Adipose tissue (tissue), 3 donors: ENCODE results near the gene CTNNBL1. TPM values are rescaled to one million over a fixed set of nuclear protein-coding genes. Genes with fewer than 3 reads are reported as not detected.

ENCODE experiments used
- H3K27ac ChIP-seq: one replicate; pipeline ENCODE4 v1.5.1; 2013; ENCODE audit warnings: low read depth, low read length
- WGBS, 3 donors: extraction: QIAGEN DNeasy Blood & Tissue Kit; methylation state at CpG; one replicate each; pipeline ENCODE4 v1.1.7; 2013; 5-methylcytosine and 5-hydroxymethylcytosine counted together
- polyA plus RNA-seq, 3 donors: library from polyadenylated mRNA; stranded (reverse); fragments of 200-250 nt; gene quantifications; one replicate each; pipeline ENCODE4 v1.2.3, GENCODE V29; 2013
- donor health status: healthy with polysubstance abuse.
- donor health status: Bipolar disorder and iron deficiency.
- donor health status: healthy.

CTNNBL1 gene
- polyA plus RNA-seq, 3 donors, result 19.5 to 54.3 (median 30.1) TPM

DNA sequence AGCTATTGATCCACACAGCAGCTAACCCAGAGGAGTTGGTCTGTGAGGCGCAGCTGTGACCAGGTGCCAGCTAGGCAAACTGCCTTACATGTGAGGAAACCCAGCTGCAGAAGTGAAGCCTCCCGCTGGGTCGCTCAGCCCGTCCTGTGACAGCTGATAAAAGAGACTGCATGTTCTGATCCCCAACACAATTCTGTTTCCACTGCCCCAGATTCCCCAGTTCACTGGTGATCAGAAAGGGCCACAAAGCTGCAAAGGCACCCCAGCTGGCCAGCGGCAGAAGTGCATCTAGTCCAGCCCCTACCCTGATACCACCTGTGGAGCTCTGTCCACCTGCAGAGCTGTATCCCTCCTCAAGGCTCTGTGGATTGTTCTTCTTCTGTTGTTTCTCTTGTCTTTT, 64.5 kb downstream of the CTNNBL1 start:
- 86 to 96% (median 93%) methylated on average over 5 of the region's 5 CpGs for WGBS, 3 donors
- H3K27ac ChIP-seq, result no peak overlapping the region

DNA sequence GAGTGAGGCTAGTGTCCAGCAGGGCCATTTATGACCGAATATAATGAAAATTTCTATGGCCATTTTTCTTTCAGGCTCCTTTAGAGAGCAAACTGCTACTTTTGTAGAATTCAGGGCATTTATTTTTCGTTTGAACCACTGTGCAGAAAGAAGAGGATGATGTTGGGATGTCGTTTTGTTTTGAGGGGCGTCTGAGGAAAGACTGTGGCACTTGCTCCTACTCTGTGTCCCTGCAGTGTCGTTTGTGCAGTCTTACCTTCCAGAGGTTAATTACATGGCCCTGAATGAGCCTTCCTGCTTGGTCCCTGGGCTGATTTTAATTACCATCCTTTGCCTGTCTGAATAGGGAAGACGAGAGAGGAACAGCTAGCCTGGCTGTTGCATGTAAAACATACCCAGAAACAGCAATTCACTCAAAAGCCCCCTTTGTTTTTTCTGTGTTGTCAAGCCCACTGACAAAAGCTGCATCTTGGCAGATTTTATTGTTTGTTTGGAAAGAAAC, 65.3 kb downstream of the CTNNBL1 start:
- no peak overlapping the region for H3K27ac ChIP-seq
- 84 to 91% (median 88%) methylated on average over 6 of the region's 6 CpGs for WGBS, 3 donors

DNA sequence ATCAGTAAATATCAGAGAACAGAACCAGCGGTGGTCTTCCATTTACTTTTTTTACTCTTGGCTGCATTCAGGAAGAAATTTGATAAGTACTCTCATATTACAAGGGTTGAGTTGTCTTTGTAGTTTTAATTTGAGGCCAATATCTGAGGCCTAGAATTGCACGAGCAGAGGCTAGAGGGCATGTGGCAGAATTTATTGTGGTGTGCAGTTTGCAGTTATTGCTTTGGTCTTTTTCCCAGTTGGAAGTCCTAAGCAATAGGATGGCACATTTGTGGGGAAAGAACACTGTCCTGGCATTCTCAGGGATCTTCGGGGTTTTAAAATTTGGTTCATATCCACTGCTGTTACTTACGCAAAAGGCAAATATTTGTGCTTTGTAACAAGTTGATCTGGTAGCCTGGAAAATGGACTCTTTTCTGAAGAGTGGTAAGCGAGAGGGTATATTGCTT, 66.0 kb downstream of the CTNNBL1 start:
- no peak overlapping the region for H3K27ac ChIP-seq
- WGBS, 3 donors, result 90 to 96% (median 96%) methylated on average over 5 of the region's 5 CpGs

DNA sequence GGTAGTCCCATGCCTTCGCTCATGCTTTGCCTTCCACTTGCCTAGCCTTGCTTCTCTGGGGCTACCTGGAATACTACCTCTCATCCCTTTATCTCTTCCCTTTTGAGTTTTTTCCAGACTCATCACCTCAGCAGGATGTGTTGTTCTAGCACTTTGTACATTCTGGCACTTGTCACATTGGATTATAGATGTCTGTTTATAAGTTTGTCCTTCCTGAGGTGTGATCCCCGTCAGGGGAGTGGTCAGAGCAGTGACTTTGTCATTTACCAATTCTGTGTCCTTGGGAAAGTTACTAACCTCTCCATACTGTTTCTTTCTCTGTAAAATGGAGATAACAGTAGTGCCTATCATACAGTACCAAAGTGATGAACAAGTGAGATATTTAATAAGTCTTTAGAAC, 66.5 kb downstream of the CTNNBL1 start:
- no peak overlapping the region for H3K27ac ChIP-seq
- 91 to 93% (median 92%) methylated on average over 2 of the region's 2 CpGs for WGBS, 3 donors

DNA sequence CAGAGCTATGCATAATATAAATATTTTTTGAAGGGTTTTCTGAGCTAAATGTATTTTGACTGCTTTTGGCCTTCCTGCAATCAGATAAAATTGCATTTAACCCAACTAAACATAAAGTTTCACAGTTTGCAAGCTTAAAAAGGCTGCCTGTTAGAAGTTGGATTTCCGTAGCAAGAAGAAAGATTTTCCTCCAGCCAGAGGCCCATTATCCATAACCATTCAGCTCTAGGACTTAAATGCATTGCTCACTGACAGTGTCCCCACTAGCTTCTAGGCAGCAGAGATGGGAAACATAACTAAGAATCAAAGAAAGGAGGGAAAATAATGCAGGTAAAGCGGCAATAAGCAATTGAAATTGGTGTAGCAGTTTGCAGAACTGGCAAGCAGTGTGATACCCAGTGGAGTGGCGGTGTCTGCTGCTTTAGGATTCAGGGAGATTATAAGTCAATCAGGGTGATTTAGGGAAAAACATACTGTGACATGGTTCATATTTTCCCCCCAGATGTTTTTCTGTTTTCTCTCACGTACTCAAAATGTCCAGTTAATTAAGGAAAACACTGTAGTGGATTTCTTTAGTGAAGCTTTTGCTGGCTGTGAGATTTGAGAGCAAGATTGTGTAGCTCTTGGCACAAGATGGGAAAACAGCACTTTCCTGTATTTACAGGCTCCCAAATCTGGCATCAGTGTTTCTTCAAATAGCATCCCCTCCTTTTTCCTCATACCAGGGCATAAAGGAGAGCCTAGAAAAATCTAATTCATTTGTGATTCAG, 69.1 kb downstream of the CTNNBL1 start:
- 95 to 98% (median 96%) methylated on average over 4 of the region's 4 CpGs for WGBS, 3 donors
- no peak overlapping the region for H3K27ac ChIP-seq

DNA sequence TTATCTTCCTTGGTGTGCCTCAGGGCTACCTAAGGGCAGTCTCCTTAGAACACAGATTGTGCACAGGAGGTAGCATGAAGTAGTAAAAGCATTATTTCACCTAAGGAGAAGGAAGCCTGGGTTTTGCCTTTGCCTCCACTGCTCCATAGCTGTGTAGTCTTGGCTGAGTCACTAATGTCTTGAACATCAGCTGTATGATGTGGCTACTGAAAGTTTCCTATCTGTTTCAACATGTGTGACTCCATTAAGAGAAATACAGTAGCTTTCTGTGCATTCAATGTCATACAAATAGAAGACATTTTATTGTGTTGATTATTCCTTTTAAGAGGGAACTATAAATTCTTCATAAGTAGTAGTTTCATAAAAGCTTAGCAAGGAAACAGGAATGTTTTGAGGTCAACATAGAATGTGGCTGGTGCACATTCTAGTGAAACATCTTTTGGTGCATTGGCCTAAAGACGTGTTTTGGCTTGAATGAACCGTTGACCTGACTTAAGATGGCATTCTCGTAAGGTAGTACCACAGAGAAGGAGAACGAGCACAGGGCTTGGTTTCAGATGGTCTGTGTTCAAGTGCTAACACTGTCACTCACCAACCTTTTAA, 70.6 kb downstream of the CTNNBL1 start:
- WGBS, 3 donors, result 93 to 98% (median 95%) methylated on average over 4 of the region's 4 CpGs
- no peak overlapping the region for H3K27ac ChIP-seq

DNA sequence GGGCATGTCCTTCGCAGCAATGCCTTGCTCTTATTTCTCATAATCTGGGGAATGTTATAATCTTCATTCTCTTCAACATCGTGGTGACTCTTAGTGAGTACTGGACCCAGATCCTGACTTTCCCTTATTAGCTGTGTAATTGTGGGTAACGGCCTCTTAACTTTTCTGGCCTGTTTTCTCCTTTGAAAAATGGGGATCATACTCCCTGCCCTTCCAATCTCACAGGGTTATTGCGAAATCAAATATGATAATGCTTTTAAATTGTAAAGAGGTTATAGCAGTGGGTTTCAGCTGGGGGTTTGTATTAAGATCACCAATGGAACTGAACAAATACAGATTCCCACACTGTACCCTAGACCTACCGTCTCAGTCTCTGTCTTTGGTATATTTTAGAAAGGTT, 77.1 kb downstream of the CTNNBL1 start:
- WGBS, 3 donors, result 90 to 95% (median 92%) methylated on average over 5 of the region's 5 CpGs
- H3K27ac ChIP-seq, result no peak overlapping the region

DNA sequence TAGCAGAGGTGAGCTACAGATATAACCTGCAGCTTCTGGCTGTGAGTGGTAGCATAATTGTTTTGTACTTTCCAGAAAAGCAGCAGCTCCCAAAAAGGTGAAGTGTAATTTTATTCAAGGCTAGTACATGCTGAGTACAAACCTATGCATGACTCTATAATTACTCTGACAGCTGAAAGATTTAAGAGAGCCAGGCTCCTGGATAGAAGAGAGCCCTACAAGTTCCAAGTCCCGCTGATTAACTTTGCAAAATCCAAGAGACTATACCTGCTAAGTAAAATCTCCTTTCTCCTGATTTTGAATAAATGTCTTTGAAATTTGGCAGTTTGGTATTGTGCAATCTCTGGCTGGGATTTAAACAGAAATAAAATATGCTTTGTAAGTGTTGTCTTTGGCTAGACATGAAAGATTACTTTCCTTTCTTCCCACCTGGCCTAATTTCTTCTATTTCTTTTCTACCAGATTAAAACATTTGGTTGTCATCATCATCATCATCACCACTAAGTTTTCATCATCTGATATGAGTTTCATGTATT, 79.5 kb downstream of the CTNNBL1 start:
- no peak overlapping the region for H3K27ac ChIP-seq
- 87 to 94% (median 92%) methylated on average over 1 of the region's 1 CpG for WGBS, 3 donors

DNA sequence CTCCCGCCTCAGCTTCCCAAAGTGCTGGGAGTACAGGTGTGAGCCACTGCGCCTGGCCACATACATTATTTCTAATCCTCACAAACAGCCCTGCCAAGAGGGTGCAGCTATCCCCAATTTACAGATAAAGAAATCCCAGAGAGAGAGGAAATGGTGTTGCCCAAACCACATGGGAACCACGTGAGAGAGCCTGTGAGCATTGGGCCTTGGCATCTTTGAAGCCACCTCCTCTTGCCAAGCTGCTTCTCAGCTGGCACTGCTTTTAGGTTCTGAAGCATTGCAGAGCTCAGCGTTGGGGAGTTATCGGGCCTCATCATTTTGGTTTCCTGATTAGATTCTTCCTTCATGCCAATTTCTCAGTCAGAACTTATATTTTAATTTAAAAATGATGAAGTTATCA, 80.3 kb downstream of the CTNNBL1 start:
- 77 to 87% (median 86%) methylated on average over 5 of the region's 5 CpGs for WGBS, 3 donors
- H3K27ac ChIP-seq, result no peak overlapping the region

DNA sequence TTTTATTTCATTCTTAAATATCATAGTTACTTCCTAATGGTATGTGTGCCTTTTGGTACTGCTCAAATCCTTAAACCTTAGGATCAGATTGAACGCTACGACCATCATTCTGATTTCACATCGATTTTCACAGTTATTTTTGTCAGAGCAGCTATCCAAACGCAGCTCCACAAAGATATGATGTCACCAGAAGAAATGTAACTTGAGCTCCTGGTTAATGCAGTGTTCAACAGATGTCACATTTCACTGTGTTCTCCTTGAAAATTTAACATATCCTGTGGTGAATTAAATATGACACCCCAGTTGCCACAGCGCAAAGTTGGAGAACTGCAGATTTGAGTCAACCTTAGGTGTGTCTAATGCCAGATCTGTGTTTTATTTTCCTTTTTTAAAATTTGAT, 81.4 kb downstream of the CTNNBL1 start:
- 94 to 95% (median 94%) methylated on average over 5 of the region's 5 CpGs for WGBS, 3 donors
- no peak overlapping the region for H3K27ac ChIP-seq

DNA sequence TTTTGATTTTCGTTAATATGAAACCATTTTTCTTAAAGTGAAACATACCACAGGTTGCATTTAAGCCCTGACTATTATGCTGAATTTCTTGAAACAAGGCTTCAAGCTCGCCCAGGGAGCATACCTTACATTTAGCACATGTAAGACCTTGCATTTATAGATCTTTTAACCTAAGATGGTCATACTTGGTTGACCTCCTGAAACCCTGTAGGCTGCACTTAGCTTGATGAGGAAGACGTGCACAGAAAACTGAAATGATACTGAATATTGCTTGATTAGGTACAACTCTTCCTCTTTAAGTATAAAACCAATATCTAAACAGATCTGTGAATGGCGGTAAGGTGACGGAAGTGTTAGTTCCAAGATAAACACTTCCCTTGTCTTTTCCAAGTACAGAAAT, 82.2 kb downstream of the CTNNBL1 start:
- no peak overlapping the region for H3K27ac ChIP-seq
- 89 to 97% (median 92%) methylated on average over 5 of the region's 5 CpGs for WGBS, 3 donors

DNA sequence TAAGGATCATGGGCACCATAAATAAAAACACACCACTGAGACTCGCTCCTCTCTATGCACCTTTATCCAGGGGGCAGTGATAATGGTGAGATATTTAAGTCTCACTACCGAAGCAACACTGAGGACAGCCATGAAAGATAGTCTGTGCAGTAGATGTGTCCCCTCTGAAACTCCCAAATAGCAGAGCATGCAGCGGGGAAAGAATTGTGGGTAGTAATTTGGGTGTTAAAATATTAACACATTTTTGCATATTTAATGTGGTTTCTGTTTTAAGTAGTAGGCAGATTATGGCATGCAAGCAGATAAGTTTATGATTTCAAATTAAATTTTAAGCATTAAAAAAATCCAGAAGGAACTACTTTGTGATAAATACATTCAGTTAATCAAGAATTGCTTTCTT, 82.7 kb downstream of the CTNNBL1 start:
- H3K27ac ChIP-seq, result no peak overlapping the region
- 96 to 97% (median 96%) methylated on average over 3 of the region's 3 CpGs for WGBS, 3 donors

DNA sequence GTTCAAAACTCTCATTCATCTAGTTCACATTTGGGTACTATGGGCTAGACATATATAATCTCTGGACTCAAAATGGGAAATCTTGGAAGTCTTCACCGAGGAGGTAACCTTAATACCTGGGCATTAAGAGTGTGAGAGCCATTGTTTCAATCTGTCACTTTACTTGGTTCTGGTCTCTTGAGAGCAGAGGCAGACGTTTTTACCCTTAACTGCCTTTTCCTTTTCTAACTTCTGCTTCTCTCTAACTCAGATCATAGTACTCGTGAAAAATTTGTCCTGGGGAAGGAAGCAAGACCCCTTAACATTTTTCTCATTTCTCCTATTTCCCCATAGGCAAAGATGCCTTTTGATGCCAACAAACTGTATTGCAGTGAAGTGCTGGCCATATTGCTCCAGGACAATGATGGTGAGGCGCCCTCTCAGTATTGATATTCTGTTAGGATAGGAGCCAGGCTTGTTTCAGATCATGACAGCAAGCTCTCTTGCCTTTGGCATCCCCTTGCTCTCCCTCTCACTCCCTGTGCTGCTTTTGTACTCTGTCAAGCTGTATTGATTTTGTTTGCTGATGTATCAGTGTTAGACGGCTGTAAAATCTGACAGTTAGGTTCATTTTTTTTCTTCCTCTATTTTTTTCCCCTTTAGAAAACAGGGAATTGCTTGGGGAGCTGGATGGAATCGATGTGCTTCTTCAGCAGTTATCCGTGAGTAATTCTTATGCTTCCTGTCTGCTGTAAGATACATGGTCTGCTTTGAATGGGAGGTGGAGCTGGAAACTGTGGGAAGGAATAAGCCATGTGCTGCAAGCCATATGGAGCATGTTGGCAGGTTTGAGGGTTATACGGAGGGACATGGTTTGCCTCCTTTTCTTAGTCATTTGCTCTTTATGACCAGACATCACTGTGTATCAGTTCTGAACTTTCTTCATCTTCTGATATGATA, 83.5 kb downstream of the CTNNBL1 start:
- WGBS, 3 donors, result 70 to 86% (median 72%) methylated on average over 8 of the region's 8 CpGs
- H3K27ac ChIP-seq, result no peak overlapping the region

DNA sequence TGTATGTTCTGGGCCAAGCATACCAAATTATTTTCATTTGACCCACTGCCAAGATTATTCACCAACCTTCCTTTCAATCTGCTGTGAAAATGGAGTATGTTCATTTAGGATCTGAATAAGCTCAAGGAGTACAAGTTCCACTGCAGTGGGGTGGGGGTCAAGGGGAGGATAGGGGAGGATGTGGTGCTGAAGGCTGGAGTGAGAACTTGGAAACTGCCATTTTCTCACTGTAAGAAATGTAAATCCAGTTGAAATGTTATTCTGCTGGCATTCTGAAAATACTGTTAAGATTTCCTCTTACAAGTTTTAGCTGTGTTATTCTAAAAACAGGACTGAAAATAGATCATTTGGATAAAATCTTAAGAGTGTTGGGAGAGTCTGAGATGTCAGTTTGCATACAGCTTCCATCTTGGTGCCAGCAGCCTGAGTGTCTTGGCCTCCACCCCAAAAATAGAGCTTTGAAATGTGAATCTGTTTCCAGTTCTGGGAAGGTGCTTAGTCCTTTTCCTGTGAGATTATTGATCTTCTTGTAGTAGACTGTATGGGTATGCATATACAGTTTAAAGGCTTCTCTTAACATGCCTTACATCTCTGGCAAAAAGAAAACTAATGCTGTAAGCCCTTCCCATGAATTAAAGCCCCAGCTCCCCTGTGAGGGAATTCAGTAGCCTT, 84.3 kb downstream of the CTNNBL1 start:
- H3K27ac ChIP-seq, result no peak overlapping the region

DNA sequence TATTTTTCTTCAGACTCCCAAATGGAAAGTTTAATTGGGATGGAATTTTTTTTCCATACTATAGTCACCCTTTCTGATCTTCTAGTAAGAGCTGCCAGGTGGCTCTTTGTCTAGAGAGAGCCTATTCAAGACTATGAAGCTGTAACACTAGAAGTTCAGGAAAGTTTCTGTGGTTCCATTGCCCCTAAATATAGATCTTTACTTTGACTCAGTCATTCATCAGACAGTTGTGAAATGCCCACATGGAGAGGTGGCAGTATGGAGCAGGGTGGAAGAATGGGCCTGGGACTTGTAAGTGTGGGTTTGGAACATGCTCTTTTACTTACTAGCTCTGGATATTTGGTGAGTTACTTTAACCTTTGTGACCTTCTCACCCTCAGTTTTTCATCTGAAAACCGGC, 87.8 kb downstream of the CTNNBL1 start:
- H3K27ac ChIP-seq, result no peak overlapping the region
- 86 to 95% (median 87%) methylated on average over 1 of the region's 1 CpG for WGBS, 3 donors

DNA sequence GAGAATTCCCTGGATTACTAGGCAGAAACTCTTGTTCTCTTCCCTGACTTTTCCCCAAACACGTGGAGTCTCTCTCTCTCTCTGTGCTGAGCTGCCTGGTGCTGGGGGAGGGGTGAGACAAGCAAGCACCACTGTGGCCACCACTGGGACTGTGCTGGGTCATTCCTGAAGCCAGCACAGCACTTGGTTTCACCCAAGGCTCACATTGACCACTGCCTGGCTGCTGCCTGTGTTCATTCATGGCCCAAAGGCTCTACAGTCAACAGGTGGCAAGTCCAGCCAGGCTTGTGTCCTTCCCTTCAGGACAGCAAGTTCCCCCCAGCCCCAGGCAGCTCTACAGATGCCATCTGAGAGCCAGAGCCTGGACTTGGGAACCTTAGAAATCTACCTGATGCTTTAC, 92.2 kb downstream of the CTNNBL1 start:
- H3K27ac ChIP-seq, result no peak overlapping the region
- WGBS, 3 donors, result 13 to 74% (median 30%) methylated on average over 1 of the region's 1 CpG

DNA sequence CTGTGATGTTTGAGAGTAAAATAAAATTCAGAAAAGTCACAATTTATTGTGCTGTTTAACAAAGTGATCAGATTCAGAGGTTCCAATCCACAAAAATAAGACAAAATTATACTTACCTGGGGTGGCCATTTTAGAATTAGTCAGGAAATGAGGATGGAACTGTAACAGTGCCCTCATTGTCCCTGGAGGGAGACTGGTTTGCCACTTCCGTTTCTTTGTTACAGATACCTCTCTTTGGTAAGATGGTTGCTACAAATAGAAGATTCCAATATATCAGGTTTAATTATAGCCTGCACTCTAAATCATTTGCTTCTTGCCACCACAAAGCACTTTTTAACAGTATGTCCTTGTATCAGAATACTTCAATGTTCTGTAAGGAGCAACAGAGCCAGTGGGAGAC, 95.6 kb downstream of the CTNNBL1 start:
- WGBS, 3 donors, result 82 to 93% (median 93%) methylated on average over 1 of the region's 1 CpG
- H3K27ac ChIP-seq, result no peak overlapping the region

DNA sequence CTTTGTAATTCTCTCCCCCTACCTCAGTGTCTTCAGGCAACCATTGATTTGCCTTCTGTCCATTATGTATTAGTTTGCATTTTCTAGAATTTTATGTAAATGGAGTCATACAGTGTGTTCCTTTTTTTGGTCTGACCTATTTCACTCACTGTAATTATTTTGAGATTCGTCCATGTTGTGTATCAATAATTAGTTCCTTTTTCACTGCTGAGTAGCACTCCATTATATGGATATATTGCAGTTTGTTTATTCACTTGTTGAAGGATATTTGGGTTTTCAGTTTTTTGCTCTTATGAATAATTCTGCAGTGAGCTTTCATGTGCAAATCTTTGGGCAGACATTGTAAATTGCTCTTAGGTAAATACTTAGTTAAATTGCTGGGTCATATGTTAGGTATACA, 97.1 kb downstream of the CTNNBL1 start:
- no peak overlapping the region for H3K27ac ChIP-seq
- 87 to 98% (median 89%) methylated on average over 1 of the region's 1 CpG for WGBS, 3 donors
